GM12892 (cell line): ENCODE results near the gene SFN.
A peak's percentile ranks its signal among the peaks of the same experiment; 100 is the strongest.
"Not testable (repeated sequence)": the region's sequence is repeated elsewhere in the genome, so short reads cannot be mapped to it uniquely, and the experiment has no call there.

ENCODE experiments used
- DNase-seq: peaks from one replicate; pipeline ENCODE4 v3.0.0; 2011; ENCODE audit not compliant: insufficient read length
- FAIRE-seq: peaks from 2 replicates; lab custom pipeline; 2011; peaks lifted over from hg19 to GRCh38; lab: Jason Lieb, UNC
- POLR2A ChIP-seq: IDR thresholded peaks from 2 replicates; pipeline ENCODE4 v1.6.1; 2011; ENCODE audit warnings: low read depth, low read length, control low read depth
- POLR2AphosphoS5 ChIP-seq: IDR thresholded peaks from 2 replicates; pipeline ENCODE4 v1.6.1; 2011; ENCODE audit warnings: low read depth, low read length, control low read depth
- TAF1 ChIP-seq: IDR thresholded peaks from 2 replicates; pipeline ENCODE4 v1.6.1; 2011; ENCODE audit warnings: low read depth, mild to moderate bottlenecking, control low read depth, low read length, borderline replicate concordance

Gene SFN

DNA sequence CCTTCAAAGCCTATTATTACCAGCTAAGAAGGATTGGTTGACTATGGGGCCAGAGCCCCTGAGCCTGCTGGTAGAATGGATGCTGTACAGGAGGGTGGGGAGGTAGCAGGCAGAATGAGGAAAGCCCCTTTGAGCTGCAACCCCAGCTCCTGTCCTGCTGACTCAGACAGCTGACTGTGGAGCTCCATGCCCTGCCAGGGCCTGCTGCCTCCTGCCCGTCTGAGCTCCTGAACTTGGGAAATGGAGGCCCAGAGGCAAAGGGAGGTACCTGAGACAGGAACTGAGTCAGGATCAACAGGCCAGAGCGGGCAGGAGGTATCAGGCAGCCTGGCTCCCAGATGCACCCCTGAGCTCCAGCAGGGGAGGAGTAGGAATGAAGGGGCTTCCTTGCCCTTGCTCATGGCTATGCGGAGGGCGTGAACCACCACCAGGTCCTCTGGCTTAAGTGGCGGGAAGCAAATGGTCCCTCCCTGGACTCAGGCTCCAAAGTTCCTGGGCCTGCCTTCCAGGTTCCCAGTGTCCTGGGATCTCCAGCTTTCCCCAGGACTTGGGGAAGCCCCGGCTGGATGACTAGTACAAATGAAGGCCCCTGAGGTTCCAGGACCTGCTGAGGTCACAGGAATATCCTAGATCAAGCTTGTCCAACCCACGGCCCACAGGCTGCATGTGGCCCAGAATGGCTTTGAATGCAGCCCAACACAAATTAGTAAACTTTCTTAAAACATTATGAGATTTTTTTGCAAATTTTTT, 3.9 kb upstream of the SFN start:
- TF ChIP-seq POLR2AphosphoS5 (no peak), POLR2A (no peak), TAF1 (no peak)
- no peak for FAIRE-seq
- no peak for DNase-seq

- DNase-seq, result no peak
- FAIRE-seq, result no peak
Measured at GRCh38 chr1:26861286-26861701, 1.7 kb upstream of the SFN start.

GRCh38 chr1:26861889-26862378, 1.0 kb upstream of the SFN start:
- FAIRE-seq (no peak), DNase-seq (no peak)

More at GRCh38 chr1:26861286-26861701, 1.7 kb upstream of the SFN start:
- no peak for TF ChIP-seq POLR2A
- no peak for TF ChIP-seq POLR2AphosphoS5
- no peak for TF ChIP-seq TAF1

GRCh38 chr1:26863685-26864077, 732 bp downstream of the SFN start:
- DNase-seq (no peak), FAIRE-seq (no peak)
- TF ChIP-seq TAF1 (no peak), POLR2A (no peak), POLR2AphosphoS5 (no peak)

More at GRCh38 chr1:26861889-26862378, 1.0 kb upstream of the SFN start:
- TF ChIP-seq POLR2AphosphoS5 (no peak), TAF1 (no peak), POLR2A (no peak)

- TF ChIP-seq TAF1, result peak; percentile 77
- peak; percentile 99 for TF ChIP-seq POLR2A
- peak; percentile 98 for TF ChIP-seq POLR2AphosphoS5
- FAIRE-seq (peak; percentile 99), DNase-seq (peak; percentile 90)
Measured at GRCh38 chr1:26864610-26865480, 1.9 kb downstream of the SFN start.

- not testable (repeated sequence) for DNase-seq, FAIRE-seq
Measured at GRCh38 chr1:26873097-26873496, 10.1 kb downstream of the SFN start.

- FAIRE-seq, result no peak
- no peak for DNase-seq
- TF ChIP-seq POLR2AphosphoS5 (no peak), POLR2A (no peak), TAF1 (no peak)
Measured at GRCh38 chr1:26874896-26875295, 11.9 kb downstream of the SFN start.

DNA sequence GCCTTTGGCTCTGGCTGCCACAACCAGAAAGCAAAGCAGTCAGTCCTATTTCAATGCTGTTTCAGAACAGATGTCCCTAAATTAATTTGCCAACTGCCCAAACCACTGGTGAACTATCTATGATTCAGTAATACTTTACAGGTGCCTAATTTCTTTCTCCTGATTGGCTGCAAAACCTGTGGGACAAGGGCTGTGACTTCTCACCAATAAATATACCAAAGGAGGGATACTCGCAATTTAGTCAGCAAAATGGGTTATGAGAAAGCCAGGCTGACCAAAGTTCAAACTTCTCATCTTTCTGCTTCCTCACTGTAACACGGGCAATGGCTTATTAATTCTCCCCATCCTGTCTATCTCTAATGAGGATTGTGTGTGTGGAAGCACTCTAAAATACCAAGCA, 14.4 kb downstream of the SFN start:
- TF ChIP-seq TAF1 (no peak), POLR2AphosphoS5 (no peak), POLR2A (no peak)
- FAIRE-seq (no peak), DNase-seq (no peak)

GRCh38 chr1:26879793-26880192, 16.8 kb downstream of the SFN start:
- no peak for TF ChIP-seq TAF1
- TF ChIP-seq POLR2AphosphoS5, result no peak
- no peak for TF ChIP-seq POLR2A
- FAIRE-seq, result no peak
- DNase-seq, result no peak

DNA sequence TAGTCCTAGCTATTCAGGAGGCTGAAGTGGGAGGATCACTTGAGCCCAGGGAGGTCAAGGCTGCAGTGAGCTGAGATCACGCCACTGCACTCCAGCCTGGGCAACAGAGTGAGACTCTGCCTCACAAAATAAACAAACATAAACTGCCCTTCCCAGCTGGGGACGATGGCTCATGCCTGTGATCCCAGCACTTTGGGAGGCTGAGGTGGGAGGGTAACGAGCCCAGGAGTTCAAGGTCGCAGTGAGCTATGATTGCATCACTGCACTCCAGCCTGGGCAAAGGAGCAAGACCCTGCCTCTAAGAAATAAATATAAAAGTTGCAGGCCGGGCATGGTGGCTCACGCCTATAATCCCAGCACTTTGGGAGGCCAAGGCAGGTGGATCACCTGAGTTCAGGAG, 18.7 kb downstream of the SFN start:
- not testable (repeated sequence) for DNase-seq, FAIRE-seq

DNA sequence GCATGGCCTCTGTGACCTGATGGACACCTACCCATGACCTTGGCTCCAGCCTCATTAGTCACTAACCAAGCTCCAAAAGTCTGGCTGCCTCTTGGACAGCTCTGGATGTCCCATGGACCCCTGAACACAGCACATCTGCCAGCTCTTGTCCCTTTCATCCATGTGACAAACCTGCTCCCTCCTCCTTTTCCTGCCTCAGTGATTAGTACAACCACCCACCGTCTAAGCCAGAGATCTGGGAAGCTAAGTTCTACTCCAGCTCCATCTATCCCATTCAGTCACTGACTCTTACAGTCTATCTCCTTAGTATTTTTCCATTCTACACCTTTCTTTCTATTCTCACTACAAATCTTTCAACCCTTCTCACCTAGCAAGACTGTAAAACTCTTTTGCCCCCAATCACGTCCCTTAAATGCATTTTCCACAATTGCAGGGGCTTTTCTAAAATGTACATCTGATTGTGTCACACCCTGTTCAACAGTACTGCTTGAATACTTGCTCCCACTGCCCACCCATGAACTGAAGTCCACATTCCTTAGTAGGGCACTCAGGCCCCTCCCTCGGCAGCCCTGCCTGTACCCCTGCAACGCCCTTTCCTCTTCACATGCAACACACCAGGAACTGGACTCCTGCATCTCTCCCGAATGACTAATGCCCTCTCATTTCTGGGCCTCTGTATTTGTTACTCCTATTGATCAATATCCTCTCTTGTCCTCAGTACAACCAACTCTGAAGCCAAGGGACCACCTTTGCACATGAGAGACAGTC, 19.9 kb downstream of the SFN start:
- TF ChIP-seq TAF1, result no peak
- no peak for TF ChIP-seq POLR2AphosphoS5
- no peak for TF ChIP-seq POLR2A

More for the DNA sequence above, 19.9 kb downstream of the SFN start:
- FAIRE-seq (no peak), DNase-seq (no peak)
